GM12878 (cell line): Measurements from ENCODE around the gene LRRC30.

Source experiments
- BRCA1 ChIP-seq: IDR thresholded peaks from 2 replicates; pipeline ENCODE4 v1.6.1; 2011; ENCODE audit warnings: low read depth, low read length, improper control_type of control experiment
- ELK1 ChIP-seq: IDR thresholded peaks from 2 replicates; pipeline ENCODE4 v1.6.1; 2012; ENCODE audit warnings: low read depth, low read length, improper control_type of control experiment
- EZH2 ChIP-seq: IDR thresholded peaks from 2 replicates; pipeline ENCODE4 v1.6.1; 2012; ENCODE audit warnings: low read depth, mild to moderate bottlenecking, control low read depth, inconsistent platforms, low read length, borderline replicate concordance; ENCODE audit not compliant: control insufficient read depth
- FOXK2 ChIP-seq: fragments of 450-650 bp; IDR thresholded peaks from 2 replicates; pipeline ENCODE4 v1.6.1; 2017; ENCODE audit warnings: mild to moderate bottlenecking, moderate library complexity
- TF ChIP-seq, protein P1 (sequence below): IDR thresholded peaks from 2 replicates; pipeline ENCODE4 v1.6.1; 2011; ENCODE audit warnings: low read depth, mild to moderate bottlenecking, low read length, moderate library complexity, borderline replicate concordance; ENCODE audit errors: extremely low read depth

DNA sequence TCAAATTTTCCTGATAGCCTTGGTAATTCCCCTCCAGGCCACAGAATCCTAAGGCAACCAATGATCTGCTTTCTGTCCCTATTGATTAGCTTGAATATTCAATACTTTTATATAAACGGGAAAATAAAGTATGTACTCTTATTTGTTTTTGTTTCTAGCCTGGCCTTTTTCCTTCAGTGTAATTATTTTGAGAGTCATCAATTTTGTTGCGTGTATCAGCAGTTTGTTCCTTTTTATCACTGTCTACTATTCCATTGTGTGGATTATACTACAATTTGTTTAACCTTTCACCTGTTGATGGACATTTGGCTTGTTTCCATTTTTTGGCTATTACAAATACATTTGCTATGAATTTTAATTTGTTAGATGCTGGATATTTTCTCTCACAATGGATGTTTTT, 39.2 kb upstream of the LRRC30 start:
- TF ChIP-seq FOXK2 (no peak), BRCA1 (no peak), EZH2 (no peak), ELK1 (no peak)
- TF ChIP-seq, protein P1, sequence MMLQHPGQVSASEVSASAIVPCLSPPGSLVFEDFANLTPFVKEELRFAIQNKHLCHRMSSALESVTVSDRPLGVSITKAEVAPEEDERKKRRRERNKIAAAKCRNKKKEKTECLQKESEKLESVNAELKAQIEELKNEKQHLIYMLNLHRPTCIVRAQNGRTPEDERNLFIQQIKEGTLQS: no peak
